DOHH2 (cell line): ENCODE measurements around the gene TTYH1.

ENCODE experiments used
- EZH2phosphoT487 ChIP-seq: fragments of 200-600 bp; sonication (generic); IDR thresholded peaks from 2 replicates; pipeline ENCODE4 v1.6.1; 2017; ENCODE audit warnings: borderline replicate concordance, mild to moderate bottlenecking, antibody characterized with exemption, low read length, moderate library complexity, mixed read lengths
- TF ChIP-seq, protein P1 (sequence below): fragments of 200-600 bp; sonication (generic); IDR thresholded peaks from one replicate; pipeline ENCODE4 v1.5.1; 2014; ENCODE audit warnings: antibody characterized with exemption, mild to moderate bottlenecking, low read depth, low read length; ENCODE audit not compliant: poor library complexity, severe bottlenecking

DNA sequence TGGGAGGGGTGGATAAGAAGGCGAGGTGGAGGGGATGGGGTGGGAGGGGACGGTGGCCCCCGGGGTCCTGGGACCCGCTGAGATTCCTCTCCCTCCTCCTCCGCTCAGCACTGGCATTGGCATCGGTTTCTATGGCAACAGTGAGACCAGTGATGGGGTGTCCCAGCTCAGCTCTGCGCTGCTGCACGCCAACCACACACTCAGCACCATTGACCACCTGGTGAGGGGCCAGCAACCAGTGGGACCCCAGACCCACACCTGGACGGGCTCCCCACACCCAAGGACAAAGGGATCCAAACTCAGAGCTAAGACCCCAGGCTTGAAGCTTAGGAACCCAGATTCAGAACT lies 5.9 kb downstream of the TTYH1 start:
- TF ChIP-seq, protein P1, sequence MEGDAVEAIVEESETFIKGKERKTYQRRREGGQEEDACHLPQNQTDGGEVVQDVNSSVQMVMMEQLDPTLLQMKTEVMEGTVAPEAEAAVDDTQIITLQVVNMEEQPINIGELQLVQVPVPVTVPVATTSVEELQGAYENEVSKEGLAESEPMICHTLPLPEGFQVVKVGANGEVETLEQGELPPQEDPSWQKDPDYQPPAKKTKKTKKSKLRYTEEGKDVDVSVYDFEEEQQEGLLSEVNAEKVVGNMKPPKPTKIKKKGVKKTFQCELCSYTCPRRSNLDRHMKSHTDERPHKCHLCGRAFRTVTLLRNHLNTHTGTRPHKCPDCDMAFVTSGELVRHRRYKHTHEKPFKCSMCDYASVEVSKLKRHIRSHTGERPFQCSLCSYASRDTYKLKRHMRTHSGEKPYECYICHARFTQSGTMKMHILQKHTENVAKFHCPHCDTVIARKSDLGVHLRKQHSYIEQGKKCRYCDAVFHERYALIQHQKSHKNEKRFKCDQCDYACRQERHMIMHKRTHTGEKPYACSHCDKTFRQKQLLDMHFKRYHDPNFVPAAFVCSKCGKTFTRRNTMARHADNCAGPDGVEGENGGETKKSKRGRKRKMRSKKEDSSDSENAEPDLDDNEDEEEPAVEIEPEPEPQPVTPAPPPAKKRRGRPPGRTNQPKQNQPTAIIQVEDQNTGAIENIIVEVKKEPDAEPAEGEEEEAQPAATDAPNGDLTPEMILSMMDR = no peak
- no peak for TF ChIP-seq EZH2phosphoT487
